HG02973 (cell line): ENCODE data around the gene PIGX.

ENCODE experiments used
- ATAC-seq: cut with Tn5 transposase; IDR thresholded peaks from one replicate; pipeline ENCODE4 v1.9.1; 2021; ENCODE audit warnings: moderate library complexity; ENCODE audit not compliant: unreplicated experiment

The PIGX gene

GRCh38 chr3:196711838-196712513, at the start of gene PIGX, which contains the start of gene CEP19:
Gene PIGX (plus strand): TSS chr3:196712377.
Gene CEP19 (minus strand): TSS chr3:196712250. CDS start chr3:196708657, 3,593 bp downstream.
- peak; percentile 70 for ATAC-seq

DNA sequence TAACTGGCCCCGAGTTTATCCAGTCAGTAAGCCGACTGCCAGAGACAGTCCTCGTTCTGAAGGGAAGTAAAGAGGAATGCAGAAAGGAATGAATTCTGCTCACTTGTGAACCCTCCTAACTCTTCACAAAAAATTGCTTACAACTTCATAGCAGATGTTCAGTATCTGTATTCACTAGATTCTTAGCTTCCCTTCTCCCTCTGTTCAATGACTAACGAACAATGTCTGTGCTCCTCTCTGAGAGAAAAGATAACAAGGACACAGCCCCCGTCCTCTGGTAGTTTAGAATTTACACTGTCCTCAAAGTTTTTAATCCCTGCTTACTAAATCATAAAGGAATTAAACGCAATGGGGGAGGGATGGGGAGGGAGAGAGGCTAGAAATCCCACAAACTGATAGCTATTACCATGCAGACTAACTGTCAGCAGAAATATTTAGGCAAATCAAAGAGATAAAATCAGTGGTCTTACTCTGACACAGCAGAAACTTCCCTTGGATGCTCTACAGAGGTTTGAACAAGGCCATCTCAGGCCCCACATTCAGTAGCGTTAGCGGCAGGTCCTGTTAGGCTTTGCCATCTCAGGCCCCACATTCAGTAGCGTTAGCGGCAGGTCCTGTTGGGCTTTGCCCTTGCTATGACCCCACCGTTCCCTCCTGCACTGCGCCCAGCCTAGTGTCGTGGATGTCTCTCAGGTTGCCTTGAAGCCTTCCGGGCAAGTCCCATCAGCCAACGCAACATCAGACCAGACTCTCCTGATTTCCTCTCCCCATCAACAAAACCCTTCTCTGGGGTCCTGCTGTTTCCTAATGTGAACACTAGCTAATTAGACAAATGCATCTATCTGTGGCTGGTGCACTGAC, 49.2 kb upstream of the PIGX start:
- no peak for ATAC-seq

- no peak for ATAC-seq
Measured at GRCh38 chr3:196666001-196666867, 45.9 kb upstream of the PIGX start.

- ATAC-seq: no peak
Measured at GRCh38 chr3:196667056-196667825, 44.9 kb upstream of the PIGX start.

DNA sequence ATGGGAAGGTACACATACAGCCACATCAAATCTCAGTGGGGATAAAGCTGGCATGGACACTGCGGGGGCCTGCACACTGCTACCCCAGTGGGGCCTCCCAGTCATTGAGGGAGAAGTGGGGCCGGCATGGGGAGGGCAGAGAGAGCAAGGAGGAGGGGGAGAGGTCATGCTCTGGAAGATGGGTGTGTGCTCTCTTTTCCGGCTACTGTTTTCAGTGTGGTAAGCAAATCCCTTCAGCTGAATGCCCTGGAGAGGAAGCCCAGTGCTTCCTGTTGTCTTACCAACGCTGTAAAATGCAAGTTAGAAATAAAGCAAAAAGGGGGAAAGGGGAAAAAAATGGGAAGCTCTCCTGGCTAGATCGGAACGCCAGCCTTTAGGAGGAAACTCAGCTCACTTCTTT, 41.8 kb upstream of the PIGX start:
- no peak for ATAC-seq

- no peak for ATAC-seq
Measured at GRCh38 chr3:196673632-196674031, 38.5 kb upstream of the PIGX start.

- no peak for ATAC-seq
Measured at GRCh38 chr3:196677353-196677752, 34.8 kb upstream of the PIGX start.

GRCh38 chr3:196677931-196678330, 34.2 kb upstream of the PIGX start:
- ATAC-seq: no peak

DNA sequence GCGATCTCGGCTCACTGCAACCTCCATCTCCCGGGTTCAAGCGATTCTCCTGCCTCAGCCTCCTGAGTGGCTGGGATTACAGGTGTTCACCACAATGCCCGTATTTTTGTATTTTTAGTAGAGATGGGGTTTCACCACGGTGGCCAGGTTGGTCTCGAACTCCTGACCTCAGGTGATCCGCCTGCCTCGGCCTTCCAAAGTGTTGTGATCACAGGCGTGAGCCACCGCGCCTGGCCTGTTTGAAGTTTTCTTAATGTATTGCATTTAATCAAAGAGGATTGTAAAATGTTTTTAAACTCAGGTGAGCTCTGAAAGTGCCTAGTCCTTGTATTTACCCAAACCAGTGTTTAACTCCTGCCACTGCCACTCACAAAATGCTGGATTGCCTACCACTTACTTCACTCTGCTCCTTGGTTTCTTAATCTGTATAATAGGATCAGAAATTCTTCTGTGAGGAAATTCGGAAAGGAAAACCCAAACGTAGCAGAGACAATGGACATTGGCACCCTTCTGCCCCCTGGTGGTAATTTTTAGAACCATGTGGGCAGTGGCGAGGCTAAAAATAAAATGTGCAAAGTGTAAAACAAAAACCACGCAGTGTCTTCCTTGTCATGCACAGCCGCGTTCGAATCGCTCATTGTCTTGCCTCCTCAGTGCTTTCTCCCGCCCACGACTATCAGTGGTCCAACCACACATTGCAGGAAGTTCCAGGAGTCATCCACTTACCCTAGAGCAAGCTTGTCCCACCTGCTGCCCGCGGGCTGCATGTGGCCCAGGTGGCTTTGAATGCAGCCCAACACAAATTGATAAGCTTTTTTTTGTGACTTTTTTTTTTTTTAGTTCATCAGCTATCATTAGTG, 27.4 kb upstream of the PIGX start:
- ATAC-seq: peak; percentile 92

DNA sequence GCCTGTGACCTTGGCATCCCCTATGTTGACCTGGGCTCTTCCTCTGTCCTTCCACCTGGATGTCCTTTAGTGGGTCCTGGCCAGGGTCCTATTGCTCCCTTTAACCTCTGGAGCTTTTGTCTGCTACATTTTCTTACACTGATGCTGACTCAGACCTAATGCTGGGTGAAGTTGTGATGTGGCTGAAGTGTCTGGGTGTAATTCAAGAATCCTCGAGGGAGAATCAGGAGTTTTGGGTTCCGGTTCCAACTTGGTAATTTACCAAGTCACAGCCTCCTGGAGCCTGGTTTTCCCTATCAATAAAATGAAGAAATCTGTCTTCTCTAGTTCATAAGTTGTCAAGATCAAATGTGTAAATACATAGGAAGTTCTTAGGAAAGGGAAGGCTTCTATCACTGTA, 25.7 kb upstream of the PIGX start:
- no peak for ATAC-seq

- ATAC-seq: no peak
Measured at GRCh38 chr3:196688349-196688748, 23.8 kb upstream of the PIGX start.

GRCh38 chr3:196689941-196690660, 22.1 kb upstream of the PIGX start:
- ATAC-seq: no peak

DNA sequence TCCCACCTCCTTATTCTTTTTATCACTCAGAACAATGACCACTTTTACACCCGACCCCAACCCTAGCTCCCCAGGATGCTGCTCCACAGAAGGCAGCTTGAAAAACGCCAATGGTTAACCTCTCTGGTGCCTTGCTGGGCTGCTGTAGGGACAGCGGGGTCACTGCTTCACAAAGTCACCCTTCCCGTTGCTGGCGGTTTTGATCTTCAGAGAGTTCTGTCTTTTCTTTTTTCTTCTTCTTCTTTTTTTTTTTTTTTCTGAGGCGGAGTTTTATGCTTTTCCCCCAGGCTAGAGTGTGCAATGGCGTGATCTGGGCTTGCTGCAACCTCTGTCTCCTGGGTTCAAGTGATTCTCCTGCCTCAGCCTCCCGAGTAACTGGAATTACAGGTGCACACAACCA, 20.8 kb upstream of the PIGX start:
- ATAC-seq: no peak

- no peak for ATAC-seq
Measured at GRCh38 chr3:196694202-196694638, 18.0 kb upstream of the PIGX start.

GRCh38 chr3:196694941-196695848, 17.0 kb upstream of the PIGX start:
- ATAC-seq: no peak

DNA sequence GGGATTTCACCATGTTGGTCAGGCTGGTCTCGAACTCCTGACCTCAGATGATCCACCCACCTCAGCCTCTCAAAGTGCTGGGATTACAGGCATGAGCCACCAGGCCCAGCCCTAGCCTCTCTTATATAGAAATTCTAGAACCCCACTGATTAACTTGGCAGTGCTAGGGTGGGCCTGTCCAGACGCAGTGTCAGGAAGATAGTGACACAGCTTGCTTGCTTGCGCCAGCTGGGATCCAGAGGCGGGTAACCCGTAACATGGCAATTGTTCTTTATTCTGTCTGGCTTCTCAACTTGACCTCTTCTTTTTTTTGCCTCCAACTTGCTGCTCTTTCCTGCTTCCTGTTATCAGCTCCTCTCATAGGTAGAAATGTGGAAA, 16.3 kb upstream of the PIGX start:
- ATAC-seq: no peak

GRCh38 chr3:196697270-196697669, 14.9 kb upstream of the PIGX start:
- ATAC-seq: no peak

- ATAC-seq: no peak
Measured at GRCh38 chr3:196699749-196700148, 12.4 kb upstream of the PIGX start.
